Retinal pigment epithelial cell (primary cell): Measurements from ENCODE around the gene OGA.
A peak's percentile ranks its signal among the peaks of the same experiment; 100 is the strongest.

ENCODE experiments used
- DNase-seq: peaks from one replicate; pipeline ENCODE4 v3.0.0-alpha.2; 2010; ENCODE audit warnings: low read depth
- H3K4me3 ChIP-seq: 2 replicates; pipeline ENCODE4 v1.5.1; 2011; ENCODE audit warnings: mild to moderate bottlenecking, low read length, control low read depth, moderate library complexity
- CTCF ChIP-seq: conservative IDR thresholded peaks from 2 replicates; pipeline ENCODE4 v1.5.1; 2011; ENCODE audit warnings: low read depth, low read length, control low read depth, inconsistent platforms

The OGA gene

DNA sequence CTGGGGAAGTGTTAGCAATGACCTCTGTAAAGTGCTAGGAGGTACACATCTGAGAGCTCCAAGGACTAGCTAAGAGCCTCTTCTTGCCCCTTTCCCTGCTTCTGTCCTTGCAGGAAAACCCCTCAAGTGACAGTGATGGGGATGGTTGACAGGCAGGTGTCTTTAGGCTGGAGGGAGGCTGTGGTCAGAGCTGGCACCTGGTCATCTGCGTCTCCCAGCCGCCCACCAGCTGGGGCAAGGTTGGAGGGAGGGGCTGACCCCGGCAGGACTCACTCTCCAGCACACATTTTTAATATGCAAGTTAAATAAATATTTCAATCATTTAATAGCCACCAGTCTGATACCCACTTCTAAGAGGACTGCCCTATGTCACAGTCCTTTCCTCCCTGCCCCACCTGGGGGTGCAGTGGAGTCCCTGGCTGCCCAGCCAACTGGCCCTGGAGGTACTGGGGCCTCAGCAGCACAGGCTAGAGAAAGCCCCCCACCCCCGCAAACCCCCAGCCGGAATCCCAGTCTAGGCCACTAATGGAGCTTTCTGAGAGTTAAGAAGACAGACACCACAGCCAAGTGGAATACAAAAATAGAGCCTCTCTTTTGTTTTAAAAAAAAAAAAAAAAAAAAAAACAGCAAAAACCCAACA, 48.6 kb downstream of the OGA start:
- peak; percentile 5 for TF ChIP-seq CTCF
- no peak overlapping the region for H3K4me3 ChIP-seq
- no peak for DNase-seq

DNA sequence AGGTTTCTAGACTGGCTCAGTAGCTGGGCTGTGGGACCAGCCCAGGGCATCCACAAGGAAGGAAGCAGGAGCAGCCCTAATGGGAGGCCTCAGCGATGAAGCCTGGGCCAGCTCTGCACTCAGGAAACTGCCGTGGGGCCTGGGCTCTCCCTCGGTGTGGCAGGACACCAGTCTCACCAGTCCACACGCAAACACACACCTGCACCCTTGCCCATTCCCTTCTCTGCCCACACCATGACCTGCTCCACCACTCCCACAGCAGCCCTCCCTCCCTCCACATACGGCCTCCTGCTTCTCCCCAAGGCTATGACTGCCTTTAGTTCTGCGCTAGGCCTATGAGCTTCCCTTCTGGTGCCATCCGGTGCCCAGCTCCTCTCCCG, 49.5 kb downstream of the OGA start:
- H3K4me3 ChIP-seq: no peak overlapping the region
- no peak for TF ChIP-seq CTCF
- DNase-seq: no peak

DNA sequence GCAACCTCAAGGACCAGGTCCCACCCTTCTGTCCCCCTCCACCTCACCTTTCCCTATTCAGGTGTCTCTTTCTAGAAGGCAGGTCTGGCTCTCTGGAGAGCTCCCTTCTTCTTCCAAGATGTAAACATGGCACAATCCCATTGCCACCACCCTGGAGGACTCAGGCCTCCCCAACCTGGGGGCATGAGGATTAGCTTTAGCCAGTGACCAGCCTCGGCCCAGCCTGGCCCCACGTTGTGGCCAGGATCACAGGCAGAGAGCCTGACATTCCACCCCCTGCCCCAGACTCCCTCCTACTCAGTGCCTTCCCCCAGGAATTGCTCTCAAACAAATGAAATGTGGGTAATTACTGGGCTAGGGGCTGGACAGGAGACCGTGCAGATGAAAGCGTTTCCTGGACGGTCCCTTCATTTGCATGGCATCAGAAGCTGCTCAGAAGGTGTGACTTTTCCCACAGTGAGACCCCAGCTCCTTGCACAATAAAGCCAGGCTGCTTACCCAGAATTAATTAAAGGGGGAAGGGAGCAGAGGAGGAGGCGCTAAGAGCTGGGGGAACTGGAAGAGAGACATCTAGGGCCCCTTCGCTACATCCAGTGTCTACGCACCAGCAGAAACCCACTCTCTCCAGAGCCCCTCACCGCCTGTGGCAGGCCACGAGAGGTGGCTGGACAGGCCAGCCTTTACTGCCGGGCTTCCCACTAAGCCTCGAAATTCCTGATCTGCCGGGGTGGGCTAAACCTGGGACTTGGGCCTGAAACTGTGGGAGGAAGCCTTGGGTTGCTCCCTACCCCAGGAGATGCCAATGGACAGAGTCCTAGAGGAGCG, 50.1 kb downstream of the OGA start:
- DNase-seq: no peak
- TF ChIP-seq CTCF: no peak
- no peak overlapping the region for H3K4me3 ChIP-seq

DNA sequence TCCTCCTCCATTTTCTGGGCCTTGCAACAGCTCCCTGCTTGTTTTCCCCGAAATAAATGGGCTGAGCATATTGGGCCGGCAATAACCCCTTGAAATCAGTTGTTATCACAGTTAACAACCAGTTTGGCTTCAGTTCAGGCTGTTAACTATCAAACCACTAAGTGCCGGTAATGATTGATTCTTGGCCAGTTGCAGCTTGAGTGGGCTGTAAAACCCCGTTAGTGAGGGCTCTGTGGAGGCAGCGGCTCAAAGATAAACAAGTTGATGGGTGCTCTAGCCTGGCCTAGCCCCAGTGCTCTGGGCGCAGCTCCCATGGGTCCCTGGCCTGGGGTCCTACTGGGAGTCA, 50.7 kb downstream of the OGA start:
- DNase-seq: no peak
- H3K4me3 ChIP-seq: no peak overlapping the region
- TF ChIP-seq CTCF: no peak

DNA sequence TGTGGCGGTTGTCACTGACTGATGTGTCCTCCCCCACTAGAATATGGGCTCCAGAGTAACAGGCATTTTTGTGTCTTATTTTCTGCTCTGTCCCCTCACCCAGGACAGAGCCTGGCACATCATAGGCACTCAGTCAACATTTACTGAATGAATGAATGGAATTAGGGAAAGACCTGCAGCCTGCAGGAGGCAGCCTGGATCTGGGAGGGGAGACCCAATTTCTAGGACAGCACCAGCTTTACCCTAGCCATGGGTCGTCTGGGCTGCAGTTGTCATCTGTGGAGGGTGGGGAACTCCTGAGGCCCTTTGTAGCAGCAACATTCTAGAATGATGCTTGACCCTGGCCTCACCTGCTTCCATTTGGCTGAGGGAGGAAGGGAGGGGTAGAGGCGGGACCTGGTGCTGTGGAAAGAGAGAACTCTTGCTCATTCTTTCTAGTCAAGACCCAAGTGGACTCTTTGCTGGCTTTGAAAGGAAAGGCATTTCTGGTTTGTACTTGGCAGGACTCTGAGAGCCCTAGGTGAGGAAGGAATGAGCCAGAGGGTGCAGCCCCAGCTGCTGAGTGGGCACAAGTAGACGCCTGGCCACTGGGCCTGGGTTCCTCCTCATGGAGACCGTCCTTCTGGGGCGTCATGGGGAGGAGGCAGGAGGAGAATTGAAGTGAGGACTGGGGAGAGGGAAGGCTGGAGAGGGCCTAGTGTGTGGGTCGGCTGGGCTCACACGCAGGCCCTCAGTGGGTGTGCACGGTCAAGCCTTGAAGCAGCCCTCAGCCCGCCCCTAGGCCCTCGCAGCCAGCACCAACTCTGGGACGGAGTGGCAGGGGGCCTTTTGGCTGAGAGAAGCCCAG, 51.3 kb downstream of the OGA start:
- no peak for TF ChIP-seq CTCF
- DNase-seq: no peak
- H3K4me3 ChIP-seq: no peak overlapping the region

GRCh38 chr10:101766306-101766705, 51.9 kb downstream of the OGA start:
- DNase-seq: no peak
- no peak for TF ChIP-seq CTCF
- H3K4me3 ChIP-seq: no peak overlapping the region
